Ascending aorta (tissue), 2 donors: ENCODE data around the gene RANBP3. TPM values are rescaled to one million over a fixed set of nuclear protein-coding genes. Genes with fewer than 3 reads are reported as not detected.
A peak's percentile ranks its signal among the peaks of the same experiment; 100 is the strongest.

Experiments
- DNase-seq, 2 donors: peaks; one replicate each; pipeline ENCODE4 v3.0.0-alpha.2; 2019; ENCODE audit warnings: low spot score in 2 of 2
- H3K27ac ChIP-seq, 2 donors: fragments of 200-600 bp; sonication (generic); one replicate each; pipeline ENCODE4 v1.5.1; 2016 to 2017; ENCODE audit warnings: mild to moderate bottlenecking in 1 of 2
- H3K27me3 ChIP-seq: fragments of 200-600 bp; sonication (generic); one replicate; pipeline ENCODE4 v1.5.1; 2017
- H3K36me3 ChIP-seq, 2 donors: fragments of 200-600 bp; sonication (generic); one replicate each; pipeline ENCODE4 v1.5.1; 2016
- H3K4me1 ChIP-seq, 2 donors: fragments of 200-600 bp; sonication (generic); one replicate each; pipeline ENCODE4 v1.5.1; 2016 to 2017; ENCODE audit warnings: mild to moderate bottlenecking in 1 of 2
- H3K4me3 ChIP-seq, 2 donors: fragments of 200-600 bp; sonication (generic); one replicate each; pipeline ENCODE4 v1.5.1; 2016 to 2017; ENCODE audit warnings: mild to moderate bottlenecking in 1 of 2
- H3K9me3 ChIP-seq, 2 donors: fragments of 200-600 bp; sonication (generic); one replicate each; pipeline ENCODE4 v1.5.1; 2016
- CTCF ChIP-seq, 3 experiments: fragments of 200-600 bp in 2 of 3; fragments of 450-650 bp in 1 of 3; sonication (generic) in 2 of 3; IDR thresholded peaks; one replicate each; pipeline ENCODE4 v1.5.1; 2016 to 2019; ENCODE audit warnings: antibody characterized with exemption in 3 of 3, mild to moderate bottlenecking in 1 of 3, moderate library complexity in 1 of 3
- intact Hi-C: fragments of 100-400 bp; cut with DNase I; formaldehyde crosslinking; loops from one replicate; pipeline ENCODE4 v1.15.1; 2023
- total RNA-seq: library from RNA; depleted of rRNA; stranded (reverse); fragments of >200 nt; gene quantifications from one replicate; pipeline ENCODE4 v1.1.0, GENCODE V29; 2016

RANBP3 gene
- total RNA-seq, 1 donor from 2014 or later, result 48.0 TPM

GRCh38 chr19:5934774-5935472 lies 43.0 kb downstream of the RANBP3 start:
- H3K27ac ChIP-seq, result peak overlapping the region in 1 of 2 donors; percentile 57
- H3K4me1 ChIP-seq, result no peaks in the 10 kb centered on the region
- H3K4me3 ChIP-seq, result no peak overlapping the region
- TF ChIP-seq CTCF (IDR thresholded peaks at IDR 0.05), result no peak
- DNase-seq, result no peak
- no peaks in the 10 kb centered on the region for H3K9me3 ChIP-seq
- no peaks in the 10 kb centered on the region for H3K27me3 ChIP-seq
- intact Hi-C loops, result no loop called here
- H3K36me3 ChIP-seq, result peaks cover 37 to 64% of the 10 kb centered on the region in 2 donors

- Histone ChIP-seq H3K36me3 (peaks cover 42 to 65% of the 10 kb centered on the region in 2 donors), H3K4me3 (no peak overlapping the region), H3K4me1 (no peaks in the 10 kb centered on the region), H3K27ac (no peak overlapping the region), H3K9me3 (no peaks in the 10 kb centered on the region), H3K27me3 (no peaks in the 10 kb centered on the region)
- no peak for DNase-seq
- intact Hi-C loops, result no loop called here
- TF ChIP-seq CTCF (IDR thresholded peaks at IDR 0.05), result no peak
These were observed 43.9 kb downstream of the RANBP3 start for GRCh38 chr19:5934069-5934401.

GRCh38 chr19:5933391-5934068 lies 44.4 kb downstream of the RANBP3 start:
- Histone ChIP-seq H3K4me3 (no peak overlapping the region), H3K36me3 (peaks cover 47 to 67% of the 10 kb centered on the region in 2 donors), H3K27me3 (no peaks in the 10 kb centered on the region), H3K27ac (no peak overlapping the region), H3K9me3 (no peaks in the 10 kb centered on the region), H3K4me1 (no peaks in the 10 kb centered on the region)
- TF ChIP-seq CTCF (IDR thresholded peaks at IDR 0.05), result no peak
- intact Hi-C loops, result no loop called here
- DNase-seq, result no peak

- DNase-seq, result no peak
- TF ChIP-seq CTCF (IDR thresholded peaks at IDR 0.05), result no peak
- Histone ChIP-seq H3K4me3 (no peak overlapping the region), H3K4me1 (no peaks in the 10 kb centered on the region), H3K27me3 (no peaks in the 10 kb centered on the region), H3K9me3 (no peaks in the 10 kb centered on the region), H3K36me3 (peaks cover 54 to 75% of the 10 kb centered on the region in 2 donors), H3K27ac (no peak overlapping the region)
- intact Hi-C loops, result no loop called here
These were observed 45.2 kb downstream of the RANBP3 start for GRCh38 chr19:5932609-5933262.

GRCh38 chr19:5932146-5932545 lies 45.8 kb downstream of the RANBP3 start:
- DNase-seq, result no peak
- peaks cover 60 to 77% of the 10 kb centered on the region in 2 donors for H3K36me3 ChIP-seq
- H3K4me3 ChIP-seq, result no peak overlapping the region
- H3K9me3 ChIP-seq, result no peaks in the 10 kb centered on the region
- intact Hi-C loops, result no loop called here
- no peak overlapping the region for H3K27ac ChIP-seq
- no peak for TF ChIP-seq CTCF (IDR thresholded peaks at IDR 0.05)
- no peaks in the 10 kb centered on the region for H3K27me3 ChIP-seq
- H3K4me1 ChIP-seq, result peaks cover 0 to 4% of the 10 kb centered on the region in 2 donors
